ENCODE results near the gene COL5A1. TPM values are rescaled to one million over a fixed set of nuclear protein-coding genes. Genes with fewer than 3 reads are reported as not detected.
"Not testable (repeated sequence)": the region's sequence is repeated elsewhere in the genome, so short reads cannot be mapped to it uniquely, and the experiment has no call there.

The COL5A1 gene
- total RNA-seq, 1 donor from 2014 or later, result 12.8 TPM

GRCh38 chr9:134638502-134639090 lies 3.0 kb upstream of the COL5A1 start:
- DNase-seq (ENCODE audit: low read depth), result no peak

- no peak for DNase-seq (ENCODE audit: low read depth)
Observed at GRCh38 chr9:134639994-134640393, 1.6 kb upstream of the COL5A1 start.

GRCh38 chr9:134640506-134641172 lies 964 bp upstream of the COL5A1 start:
- DNase-seq (ENCODE audit: low read depth), result no peak

GRCh38 chr9:134641990-134642384 lies 384 bp downstream of the COL5A1 start:
- DNase-seq (ENCODE audit: low read depth), result no peak

GRCh38 chr9:134642385-134643181 lies 980 bp downstream of the COL5A1 start:
- no peak for DNase-seq (ENCODE audit: low read depth)

GRCh38 chr9:134643222-134643671 lies 1.6 kb downstream of the COL5A1 start:
- no peak for DNase-seq (ENCODE audit: low read depth)

GRCh38 chr9:134644401-134644724 lies 2.8 kb downstream of the COL5A1 start:
- not testable (repeated sequence) for DNase-seq (ENCODE audit: low read depth)

GRCh38 chr9:134644725-134645606 lies 3.4 kb downstream of the COL5A1 start:
- no peak for DNase-seq (ENCODE audit: low read depth)

- no peak for DNase-seq (ENCODE audit: low read depth)
Observed at GRCh38 chr9:134645607-134646365, 4.2 kb downstream of the COL5A1 start.

- DNase-seq (ENCODE audit: low read depth), result no peak
Observed at GRCh38 chr9:134647359-134648080, 5.9 kb downstream of the COL5A1 start.

GRCh38 chr9:134648701-134649530 lies 7.3 kb downstream of the COL5A1 start:
- DNase-seq (ENCODE audit: low read depth), result no peak

GRCh38 chr9:134650431-134651190 lies 9.0 kb downstream of the COL5A1 start:
- DNase-seq (ENCODE audit: low read depth), result no peak

- DNase-seq (ENCODE audit: low read depth), result no peak
Observed at GRCh38 chr9:134651226-134651905, 9.8 kb downstream of the COL5A1 start.

- DNase-seq (ENCODE audit: low read depth), result no peak
Observed at GRCh38 chr9:134652291-134653225, 11.0 kb downstream of the COL5A1 start.

- DNase-seq (ENCODE audit: low read depth), result no peak
Observed at GRCh38 chr9:134653259-134654009, 11.8 kb downstream of the COL5A1 start.

- DNase-seq (ENCODE audit: low read depth), result no peak
Observed at GRCh38 chr9:134655101-134655500, 13.5 kb downstream of the COL5A1 start.

Measured in renal cortical epithelial cell (primary cell).